K562 (cell line): Measurements from ENCODE around the gene MAD2L1BP. TPM values are rescaled to one million over a fixed set of nuclear protein-coding genes. Genes with fewer than 3 reads are reported as not detected.
A peak's percentile ranks its signal among the peaks of the same experiment; 100 is the strongest.

Experiments
- DEAF1 ChIP-seq: fragments of 450-650 bp; formaldehyde crosslinking; IDR thresholded peaks from 2 replicates; pipeline ENCODE4 v1.4.0; 2020; ENCODE audit warnings: mild to moderate bottlenecking, moderate library complexity
- DIDO1 ChIP-seq: fragments of 450-650 bp; IDR thresholded peaks from 2 replicates; pipeline ENCODE4 v1.6.1; 2016; ENCODE audit warnings: low read depth, missing biosample characterization, missing genetic modification characterization
- ELF4 ChIP-seq: fragments of 450-650 bp; formaldehyde crosslinking; IDR thresholded peaks from 2 replicates; pipeline ENCODE4 v1.4.0; 2022; ENCODE audit warnings: missing genetic modification characterization
- ETV1 ChIP-seq: fragments of 450-650 bp; conservative IDR thresholded peaks from 2 replicates; pipeline ENCODE4 v1.6.1; 2016; ENCODE audit warnings: missing genetic modification characterization, control low read depth, low read depth, missing compliant biosample characterization
- FOXP4 ChIP-seq: sonication (generic); formaldehyde crosslinking; IDR thresholded peaks from 2 replicates; pipeline ENCODE4 v1.8.0; 2022; ENCODE audit warnings: mild to moderate bottlenecking, missing genetic modification reagents, borderline replicate concordance
- LEF1 ChIP-seq: fragments of 450-650 bp; IDR thresholded peaks from 2 replicates; pipeline ENCODE4 v1.6.1; 2016; ENCODE audit warnings: mild to moderate bottlenecking
- MBD2 ChIP-seq: sonication (generic); IDR thresholded peaks from 2 replicates; pipeline ENCODE4 v1.6.1; 2016; ENCODE audit warnings: low read depth, borderline replicate concordance
- NFE2L1 ChIP-seq: fragments of 450-650 bp; IDR thresholded peaks from 2 replicates; pipeline ENCODE4 v1.6.1; 2016; ENCODE audit warnings: missing genetic modification characterization, low read depth, mild to moderate bottlenecking, missing compliant biosample characterization, moderate library complexity, borderline replicate concordance
- PHTF2 ChIP-seq: fragments of 250-450 bp; sonication (Bioruptor Pico); IDR thresholded peaks from 2 replicates; pipeline ENCODE4 v1.5.0; 2021; ENCODE audit warnings: mild to moderate bottlenecking
- POLR2AphosphoS2 ChIP-seq: IDR thresholded peaks from 2 replicates; pipeline ENCODE4 v1.6.1; 2012; ENCODE audit warnings: low read length, improper control_type of control experiment
- RAD21 ChIP-seq, 2 experiments: fragments of 250-450 bp in 1 of 2; fragments of 450-650 bp in 1 of 2; sonication (Bioruptor Pico) in 1 of 2; formaldehyde crosslinking in 1 of 2; IDR thresholded peaks in 1 of 2; conservative IDR thresholded peaks in 1 of 2; 2 replicates each; pipeline versions ENCODE4 v1.4.0 to v1.8.0; 2020 to 2022; ENCODE audit warnings: mild to moderate bottlenecking in 2 of 2, moderate library complexity in 1 of 2
- RB1 ChIP-seq: fragments of 450-650 bp; IDR thresholded peaks from 2 replicates; pipeline ENCODE4 v1.6.1; 2017; ENCODE audit warnings: low read depth, mild to moderate bottlenecking
- RBM15 ChIP-seq: fragments of 200-400 bp; formaldehyde crosslinking; IDR thresholded peaks from 2 replicates; pipeline ENCODE4 v1.6.1; 2018; ENCODE audit warnings: mild to moderate bottlenecking, low read length, moderate library complexity; ENCODE audit not compliant: insufficient read depth
- RFX5 ChIP-seq: IDR thresholded peaks from 2 replicates; pipeline ENCODE4 v1.6.1; 2011; ENCODE audit warnings: low read depth, mild to moderate bottlenecking, improper control_type of control experiment, low read length
- TAF7 ChIP-seq: fragments of 450-650 bp; IDR thresholded peaks from 2 replicates; pipeline ENCODE4 v1.6.1; 2016; ENCODE audit warnings: missing genetic modification characterization, missing compliant biosample characterization
- THAP12 ChIP-seq: fragments of 250-450 bp; sonication (Bioruptor Pico); IDR thresholded peaks from 2 replicates; pipeline ENCODE4 v1.9.0; 2021; ENCODE audit warnings: mild to moderate bottlenecking, inconsistent platforms
- ZEB2 ChIP-seq: fragments of 450-650 bp; IDR thresholded peaks from 2 replicates; pipeline ENCODE4 v1.6.1; 2016
- ZNF124 ChIP-seq: sonication (generic); formaldehyde crosslinking; IDR thresholded peaks from 2 replicates; pipeline ENCODE4 v1.8.1; 2022; ENCODE audit warnings: missing genetic modification reagents
- ZNF143 ChIP-seq: sonication (generic); formaldehyde crosslinking; IDR thresholded peaks from 2 replicates; pipeline ENCODE4 v1.9.0; 2022; ENCODE audit warnings: mild to moderate bottlenecking, missing genetic modification reagents
- ZNF655 ChIP-seq: fragments of 250-450 bp; sonication (Bioruptor Pico); IDR thresholded peaks from 2 replicates; pipeline ENCODE4 v1.5.0; 2021
- ZNF766 ChIP-seq: fragments of 200-800 bp; sonication (Bioruptor generic); conservative IDR thresholded peaks from 2 replicates; pipeline ENCODE4 v1.6.1; 2016; ENCODE audit warnings: missing genetic modification characterization, missing compliant biosample characterization
- polyA plus RNA-seq, 8 experiments: library from polyadenylated mRNA; depleted of rRNA in 4 of 8; stranded (reverse) in 5 of 8; unstranded in 3 of 8; fragments of >200 nt; fragmentation: Nextera tagmentation in 2 of 8; fragmentation: Illumina TruSeq in 1 of 8; extraction: Ambion mirVana in 2 of 8; extraction: Trizol in 1 of 8; gene quantifications; 2 replicates each; pipeline versions ENCODE4 v1.2.1 to v1.2.3, GENCODE V29; 2011 to 2014; ENCODE audit warnings: inconsistent platforms in 1 of 8, missing spikeins in 1 of 8
- total RNA-seq, 7 experiments: library from RNA; depleted of rRNA in 6 of 7; stranded (reverse); fragments of >200 nt in 6 of 7; fragmentation: Illumina TruSeq in 2 of 7; extraction: Trizol in 2 of 7; gene quantifications; 2 replicates each; pipeline versions ENCODE4 v1.2.1 to v1.2.3, GENCODE V29; 2011 to 2021; ENCODE audit warnings: low replicate concordance in 1 of 7

MAD2L1BP gene
- total and polyA plus RNA-seq, 9 of the 15 experiments (the other 6 are each of a cell fraction or from before 2014, with no cell fraction given) = 69.7 to 321 (median 111) TPM

- no peak for TF ChIP-seq ZNF655
- TF ChIP-seq RB1 = peak; percentile 61
- peak; percentile 69; the same call in 1 of the 2 replicates for TF ChIP-seq ETV1 (tag)
- TF ChIP-seq ZNF143 = 0 out of 2 replicates have a peak, but pooled peaks have one; percentile 4
- peak; percentile 88 for TF ChIP-seq TAF7 (tag)
- 0 out of 2 replicates have a peak, but pooled peaks have one; percentile 8 for TF ChIP-seq LEF1
- no peak for TF ChIP-seq POLR2AphosphoS2
- TF ChIP-seq NFE2L1 (tag) = no peak
- peak; percentile 73 for TF ChIP-seq DIDO1 (tag)
- TF ChIP-seq ZNF124 (CRISPR knock-in tag) = no peak
- peak in 1 of 2 experiments; percentile 1; a peak in 1 of 4 replicates for TF ChIP-seq RAD21 (CRISPR knock-in tag; conservative IDR thresholded peaks at IDR 0.05 in 1 of 2, IDR thresholded peaks at IDR 0.05 in 1 of 2)
- no peak for TF ChIP-seq PHTF2 (CRISPR knock-in tag)
- TF ChIP-seq FOXP4 (CRISPR knock-in tag) = no peak
- peak; percentile 86 for TF ChIP-seq THAP12
- TF ChIP-seq MBD2 = peak; percentile 72
- TF ChIP-seq DEAF1 (CRISPR knock-in tag) = no peak
- no peak for TF ChIP-seq RFX5
- TF ChIP-seq ELF4 (CRISPR knock-in tag) = 0 out of 2 replicates have a peak, but pooled peaks have one; percentile 43
- TF ChIP-seq ZEB2 = peak; percentile 83
- TF ChIP-seq ZNF766 (CRISPR knock-in tag) = no peak; the same call in 1 of the 2 replicates
- no peak for TF ChIP-seq RBM15
Observed at GRCh38 chr6:43687437-43688347, 52.1 kb downstream of the MAD2L1BP start, which contains the start of gene MRPS18A (continued).
